Measurements from ENCODE around the gene CST9.

CST9 gene

DNA sequence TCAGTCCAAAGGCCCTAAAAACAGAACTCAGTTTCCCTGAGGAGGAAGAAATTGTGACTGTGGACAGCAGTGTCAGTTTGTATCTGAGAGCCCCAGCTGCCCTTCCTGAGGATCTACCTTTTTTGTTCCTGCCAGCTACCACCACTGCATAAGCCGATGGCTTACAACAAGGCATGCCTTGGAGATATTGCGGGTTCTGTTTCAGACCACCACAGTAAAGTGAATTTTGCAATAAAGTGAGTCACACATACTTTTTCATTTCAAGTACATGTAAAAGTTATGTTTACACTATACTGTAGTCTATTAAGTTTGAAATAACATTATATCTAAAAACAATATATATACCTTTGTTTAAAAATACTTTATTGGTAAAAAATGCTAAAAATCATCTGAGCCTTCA lies 41.6 kb upstream of the CST9 start:
- TF ChIP-seq EZH2phosphoT487 (IDR thresholded peaks at IDR 0.05; ENCODE audit: borderline replicate concordance, low read length): no peak
- no peak for TF ChIP-seq CTCF (IDR thresholded peaks at IDR 0.05; ENCODE audit: low read depth, low read length, poor library complexity, severe bottlenecking)
- H3K9me3 ChIP-seq (ENCODE audit: control insufficient read depth, insufficient read depth, low read length): no peaks in the 10 kb centered on the region
- H3K9me2 ChIP-seq (replicated peaks; ENCODE audit: control insufficient read depth, low read length): no peaks in the 10 kb centered on the region
- H3K4me2 ChIP-seq (ENCODE audit: low read length): no peak overlapping the region
- no peaks in the 10 kb centered on the region for H3K36me3 ChIP-seq (ENCODE audit: control insufficient read depth, low read length)
- no peaks in the 10 kb centered on the region for H3K27me3 ChIP-seq (ENCODE audit: control insufficient read depth, low read length)
- no peaks in the 10 kb centered on the region for H4K20me1 ChIP-seq (ENCODE audit: control insufficient read depth, insufficient read depth, low read depth, low read length)
- no peak overlapping the region for H3K27ac ChIP-seq (ENCODE audit: low read depth, low read length)
- no peaks in the 10 kb centered on the region for H3K4me1 ChIP-seq (ENCODE audit: control insufficient read depth, low read length)
- H3K4me3 ChIP-seq (ENCODE audit: low read length): no peak overlapping the region
- no peaks in the 10 kb centered on the region for H3K79me2 ChIP-seq (ENCODE audit: control insufficient read depth, low read length)
- H3F3A ChIP-seq (ENCODE audit: control insufficient read depth, insufficient read depth): no peaks in the 10 kb centered on the region

- no peak overlapping the region for H3K4me3 ChIP-seq (ENCODE audit: low read length)
- no peaks in the 10 kb centered on the region for H3K4me1 ChIP-seq (ENCODE audit: control insufficient read depth, low read length)
- H3K27me3 ChIP-seq (ENCODE audit: control insufficient read depth, low read length): no peaks in the 10 kb centered on the region
- no peaks in the 10 kb centered on the region for H4K20me1 ChIP-seq (ENCODE audit: control insufficient read depth, insufficient read depth, low read depth, low read length)
- H3K4me2 ChIP-seq (ENCODE audit: low read length): no peak overlapping the region
- H3F3A ChIP-seq (ENCODE audit: control insufficient read depth, insufficient read depth): no peaks in the 10 kb centered on the region
- no peaks in the 10 kb centered on the region for H3K36me3 ChIP-seq (ENCODE audit: control insufficient read depth, low read length)
- H3K9me2 ChIP-seq (replicated peaks; ENCODE audit: control insufficient read depth, low read length): no peaks in the 10 kb centered on the region
- H3K27ac ChIP-seq (ENCODE audit: low read depth, low read length): no peak overlapping the region
- no peaks in the 10 kb centered on the region for H3K79me2 ChIP-seq (ENCODE audit: control insufficient read depth, low read length)
- H3K9me3 ChIP-seq (ENCODE audit: control insufficient read depth, insufficient read depth, low read length): no peaks in the 10 kb centered on the region
- TF ChIP-seq CTCF (IDR thresholded peaks at IDR 0.05; ENCODE audit: low read depth, low read length, poor library complexity, severe bottlenecking) (no peak), EZH2phosphoT487 (IDR thresholded peaks at IDR 0.05; ENCODE audit: borderline replicate concordance, low read length) (no peak)
Measured at GRCh38 chr20:23646106-23646873, 40.6 kb upstream of the CST9 start.

DNA sequence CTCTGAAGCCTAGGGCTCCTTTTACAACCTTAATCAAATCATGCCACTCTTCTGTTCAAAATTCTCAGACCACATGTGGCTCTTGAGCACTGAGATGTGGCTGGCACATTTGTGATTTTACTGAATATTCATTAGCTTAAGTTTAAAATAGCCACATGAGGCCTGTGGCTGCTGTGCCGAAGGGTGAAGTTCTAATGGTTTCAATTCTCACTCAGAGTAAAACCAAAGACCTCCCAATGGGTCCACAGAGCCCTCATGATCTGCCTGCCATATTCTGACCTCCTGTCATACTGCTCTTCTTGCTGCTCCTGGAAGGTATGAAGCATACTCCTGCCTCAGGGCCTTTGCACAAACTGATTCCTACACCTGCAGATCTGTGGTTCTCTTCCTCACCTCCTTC lies 39.9 kb upstream of the CST9 start:
- H4K20me1 ChIP-seq (ENCODE audit: control insufficient read depth, insufficient read depth, low read depth, low read length): no peaks in the 10 kb centered on the region
- no peaks in the 10 kb centered on the region for H3K79me2 ChIP-seq (ENCODE audit: control insufficient read depth, low read length)
- H3F3A ChIP-seq (ENCODE audit: control insufficient read depth, insufficient read depth): no peaks in the 10 kb centered on the region
- no peak overlapping the region for H3K4me3 ChIP-seq (ENCODE audit: low read length)
- H3K36me3 ChIP-seq (ENCODE audit: control insufficient read depth, low read length): no peaks in the 10 kb centered on the region
- H3K4me2 ChIP-seq (ENCODE audit: low read length): no peak overlapping the region
- H3K27me3 ChIP-seq (ENCODE audit: control insufficient read depth, low read length): no peaks in the 10 kb centered on the region
- H3K27ac ChIP-seq (ENCODE audit: low read depth, low read length): no peak overlapping the region
- TF ChIP-seq CTCF (IDR thresholded peaks at IDR 0.05; ENCODE audit: low read depth, low read length, poor library complexity, severe bottlenecking) (no peak), EZH2phosphoT487 (IDR thresholded peaks at IDR 0.05; ENCODE audit: borderline replicate concordance, low read length) (no peak)
- no peaks in the 10 kb centered on the region for H3K9me3 ChIP-seq (ENCODE audit: control insufficient read depth, insufficient read depth, low read length)
- no peaks in the 10 kb centered on the region for H3K4me1 ChIP-seq (ENCODE audit: control insufficient read depth, low read length)
- H3K9me2 ChIP-seq (replicated peaks; ENCODE audit: control insufficient read depth, low read length): no peaks in the 10 kb centered on the region

Data from DOHH2 (cell line).